Endodermal cell (in vitro differentiated cells): Measurements from ENCODE around the gene FOXO4. TPM values are rescaled to one million over a fixed set of nuclear protein-coding genes. Genes with fewer than 3 reads are reported as not detected.

Source experiments
- DNase-seq: peaks from one replicate; pipeline ENCODE4 v3.0.0-alpha.2; 2017
- H3K27ac ChIP-seq: 2 replicates; pipeline ENCODE4 v1.5.1; 2013; ENCODE audit warnings: mild to moderate bottlenecking, low read depth, low read length, moderate library complexity
- H3K27me3 ChIP-seq: 2 replicates; pipeline ENCODE4 v1.6.1; 2013; ENCODE audit warnings: mild to moderate bottlenecking, low read length, moderate library complexity; ENCODE audit not compliant: insufficient read depth, control insufficient read depth, poor library complexity, severe bottlenecking
- H3K36me3 ChIP-seq: 2 replicates; pipeline ENCODE4 v1.7.0; 2013; ENCODE audit warnings: mild to moderate bottlenecking, low read length, moderate library complexity; ENCODE audit not compliant: control insufficient read depth, insufficient read depth
- H3K4me1 ChIP-seq: one replicate; pipeline ENCODE4 v1.7.0; 2013; ENCODE audit warnings: low read length; ENCODE audit not compliant: control insufficient read depth, insufficient read depth
- H3K4me3 ChIP-seq: 2 replicates; pipeline ENCODE4 v1.5.1; 2013; ENCODE audit warnings: mild to moderate bottlenecking, low read length, moderate library complexity
- H3K9ac ChIP-seq: 2 replicates; pipeline ENCODE4 v1.6.1; 2013; ENCODE audit warnings: mild to moderate bottlenecking, low read length, moderate library complexity; ENCODE audit not compliant: poor library complexity, severe bottlenecking; ENCODE audit errors: extremely low read depth
- H3K9me3 ChIP-seq: 2 replicates; pipeline ENCODE4 v1.6.1; 2013; ENCODE audit warnings: mild to moderate bottlenecking, low read length, moderate library complexity; ENCODE audit not compliant: control insufficient read depth
- H3K27ac Mint-ChIP-seq: 2 replicates; pipeline ENCODE4 v1.8.0; 2020; ENCODE audit warnings: mixed read lengths
- H3K27me3 Mint-ChIP-seq: 2 replicates; pipeline ENCODE4 v1.8.0; 2021; ENCODE audit warnings: mild to moderate bottlenecking, mixed read lengths; ENCODE audit not compliant: insufficient read depth
- H3K36me3 Mint-ChIP-seq: 2 replicates; pipeline ENCODE4 v1.8.0; 2020; ENCODE audit warnings: low read depth, mixed read lengths
- H3K4me1 Mint-ChIP-seq: 2 replicates; pipeline ENCODE4 v1.8.0; 2020; ENCODE audit warnings: mixed read lengths
- H3K4me3 Mint-ChIP-seq: 2 replicates; pipeline ENCODE4 v1.8.0; 2020; ENCODE audit warnings: mild to moderate bottlenecking, moderate library complexity, mixed read lengths
- H3K9me3 Mint-ChIP-seq: 2 replicates; pipeline ENCODE4 v1.8.0; 2020; ENCODE audit warnings: mild to moderate bottlenecking, mixed read lengths
- CTCF ChIP-seq: fragments of 200-600 bp; sonication (generic); conservative IDR thresholded peaks from 2 replicates; pipeline ENCODE4 v1.5.0; 2021; ENCODE audit warnings: antibody characterized with exemption, mild to moderate bottlenecking
- WGBS, 2 experiments: methylation state at CpG; one replicate each; pipeline versions ENCODE4 v1.1.5 to v1.1.7; 2013; ENCODE audit warnings: missing lambda C conversion rate in 2 of 2, mixed read lengths in 1 of 2; ENCODE audit not compliant: insufficient coverage in 1 of 2, insufficient read length in 1 of 2; 5-methylcytosine and 5-hydroxymethylcytosine counted together
- total RNA-seq, 2 donors: library from RNA; stranded (reverse); fragmentation: NEBNext Ultra II Directional in 1 of 2; extraction: Animal tissue kit (Norgen Biotek cat#: 25700) in 1 of 2; gene quantifications; 2 replicates in 1 of 2; 3 replicates in 1 of 2; pipeline ENCODE4 v1.2.1, GENCODE V29; 2021

The FOXO4 gene
- total RNA-seq, 2 donors from 2014 or later: 14.6 to 17.5 TPM

GRCh38 chrX:71118032-71118984 is 22.7 kb downstream of the FOXO4 start, which contains the start of gene MED12:
Gene MED12 (plus strand): TSS chrX:71118596. CDS start chrX:71118755, 159 bp downstream.
- peak within 1 kb of the TSS; percentile 70 for H3K27ac ChIP-seq
- WGBS, 2 experiments: 0 to 1% methylated on average over 5 to 51 of the region's 56 CpGs
- H3K4me3 ChIP-seq: peak within 1 kb of the TSS; percentile 84
- no peaks in the 10 kb centered on the region for H3K4me1 ChIP-seq
- peaks cover 29% of the 10 kb centered on the region for H3K36me3 ChIP-seq
- peak within 1 kb of the TSS; percentile 73 for H3K9ac ChIP-seq
- DNase-seq: peak; percentile 91
- Mint-ChIP-seq H3K27ac (peak within 1 kb of the TSS; percentile 58), H3K4me3 (peak within 1 kb of the TSS; percentile 71), H3K27me3 (peaks cover 15% of the 10 kb centered on the region), H3K4me1 (no peaks in the 10 kb centered on the region), H3K9me3 (peaks cover 53% of the 10 kb centered on the region), H3K36me3 (peaks cover 23% of the 10 kb centered on the region)
- no peaks in the 10 kb centered on the region for H3K27me3 ChIP-seq
- no peak for TF ChIP-seq CTCF
- no peaks in the 10 kb centered on the region for H3K9me3 ChIP-seq

DNA sequence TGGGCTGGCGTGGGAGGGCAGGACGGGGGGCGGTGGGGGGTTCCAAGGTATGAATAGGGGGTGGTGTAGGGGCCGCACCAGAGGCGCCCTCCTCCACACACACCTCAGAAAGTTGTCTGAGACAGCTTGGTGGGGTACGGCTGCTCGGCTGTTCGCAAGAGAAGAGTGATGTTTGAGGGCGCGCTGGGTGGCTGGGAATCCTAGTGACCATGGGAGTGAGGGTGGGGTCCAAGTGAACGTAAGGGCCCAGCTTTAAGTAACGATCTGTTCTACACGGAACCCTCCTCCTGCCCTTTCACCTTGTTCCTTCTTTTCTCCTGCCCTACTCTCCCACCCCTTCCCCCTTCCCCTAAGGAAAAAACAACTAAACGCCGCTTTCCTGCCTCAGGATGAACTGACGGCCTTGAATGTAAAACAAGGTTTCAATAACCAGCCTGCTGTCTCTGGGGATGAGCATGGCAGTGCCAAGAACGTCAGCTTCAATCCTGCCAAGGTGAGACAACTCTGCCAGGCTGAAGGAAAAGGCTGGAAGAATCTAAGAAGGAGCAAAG is 23.4 kb downstream of the FOXO4 start:
- Histone ChIP-seq H3K4me3 (peak overlapping the region; percentile 84), H3K27ac (no peak overlapping the region), H3K9me3 (no peaks in the 10 kb centered on the region), H3K4me1 (no peaks in the 10 kb centered on the region), H3K27me3 (no peaks in the 10 kb centered on the region), H3K9ac (peak overlapping the region; percentile 73), H3K36me3 (peaks cover 34% of the 10 kb centered on the region)
- H3K27me3 Mint-ChIP-seq: peaks cover 10% of the 10 kb centered on the region
- H3K4me3 Mint-ChIP-seq: peak overlapping the region; percentile 71
- TF ChIP-seq CTCF: no peak
- peaks cover 56% of the 10 kb centered on the region for H3K9me3 Mint-ChIP-seq
- WGBS, 2 experiments: 12% methylated on average over 11 of the region's 17 CpGs; no CpG with 5 or more reads in 1 of the 2 experiments
- DNase-seq: no peak
- H3K27ac Mint-ChIP-seq: no peak overlapping the region
- peaks cover 30% of the 10 kb centered on the region for H3K36me3 Mint-ChIP-seq
- no peaks in the 10 kb centered on the region for H3K4me1 Mint-ChIP-seq

GRCh38 chrX:71128166-71128833 is 32.6 kb downstream of the FOXO4 start:
- Mint-ChIP-seq H3K4me1 (no peaks in the 10 kb centered on the region), H3K36me3 (peaks cover 76% of the 10 kb centered on the region), H3K9me3 (peaks cover 75% of the 10 kb centered on the region), H3K27ac (no peak overlapping the region), H3K27me3 (no peaks in the 10 kb centered on the region), H3K4me3 (no peak overlapping the region)
- peaks cover 37% of the 10 kb centered on the region for H3K36me3 ChIP-seq
- no peaks in the 10 kb centered on the region for H3K9me3 ChIP-seq
- H3K9ac ChIP-seq: no peak overlapping the region
- TF ChIP-seq CTCF: no peak
- no peak overlapping the region for H3K4me3 ChIP-seq
- 83 to 88% methylated on average over 4 to 12 of the region's 12 CpGs for WGBS, 2 experiments
- H3K27ac ChIP-seq: no peak overlapping the region
- H3K27me3 ChIP-seq: no peaks in the 10 kb centered on the region
- no peak for DNase-seq
- no peaks in the 10 kb centered on the region for H3K4me1 ChIP-seq
